HEK293T (cell line): ENCODE results near the gene DRICH1.

Source experiments
- ARNT ChIP-seq: fragments of 450-650 bp; IDR thresholded peaks from 2 replicates; pipeline ENCODE4 v1.6.1; 2017; ENCODE audit warnings: mild to moderate bottlenecking
- FOXA1 ChIP-seq: fragments of 450-650 bp; IDR thresholded peaks from 2 replicates; pipeline ENCODE4 v1.6.1; 2016; ENCODE audit warnings: mild to moderate bottlenecking
- FOXM1 ChIP-seq: fragments of 450-650 bp; IDR thresholded peaks from 2 replicates; pipeline ENCODE4 v1.6.1; 2017; ENCODE audit warnings: mild to moderate bottlenecking, borderline replicate concordance

GRCh38 chr22:23576681-23577080, 55.4 kb downstream of the DRICH1 start:
- TF ChIP-seq FOXA1 = no peak
- no peak for TF ChIP-seq FOXM1
- TF ChIP-seq ARNT = no peak
